GM18520 (cell line): ENCODE measurements around the gene PTPA.
"Not testable (repeated sequence)": the region's sequence is repeated elsewhere in the genome, so short reads cannot be mapped to it uniquely, and the experiment has no call there.

Source experiments
- ATAC-seq: cut with Tn5 transposase; IDR thresholded peaks from one replicate; pipeline ENCODE4 v1.9.1; 2021; ENCODE audit not compliant: unreplicated experiment

Gene PTPA

DNA sequence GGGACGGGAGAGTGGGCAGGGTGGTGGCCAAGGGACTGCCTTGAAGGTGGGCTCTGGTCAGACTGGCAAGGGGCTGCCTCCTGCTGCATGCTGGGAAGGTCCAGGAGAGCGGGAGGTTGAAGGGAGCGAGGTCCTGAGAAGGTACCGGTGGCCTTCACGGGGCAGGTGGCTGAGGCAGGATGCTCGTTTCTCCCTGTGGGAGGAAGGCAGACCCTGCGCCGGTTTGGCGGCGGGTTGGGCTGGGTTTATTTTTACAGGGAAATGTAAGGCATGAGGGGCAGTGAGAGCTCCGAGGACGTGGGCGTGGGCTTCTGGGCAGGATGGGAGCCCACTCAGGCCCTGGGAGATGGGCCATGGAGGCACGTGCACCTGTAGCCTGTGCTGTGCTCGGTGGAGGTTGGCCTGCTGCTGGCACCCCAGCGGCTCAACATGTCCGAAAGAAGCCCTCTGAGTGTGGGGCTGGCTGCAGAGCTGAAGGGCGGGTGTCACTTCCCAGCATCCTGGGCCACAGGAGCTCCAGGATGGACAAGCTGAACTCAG, 39.5 kb downstream of the PTPA start:
- no peak for ATAC-seq

DNA sequence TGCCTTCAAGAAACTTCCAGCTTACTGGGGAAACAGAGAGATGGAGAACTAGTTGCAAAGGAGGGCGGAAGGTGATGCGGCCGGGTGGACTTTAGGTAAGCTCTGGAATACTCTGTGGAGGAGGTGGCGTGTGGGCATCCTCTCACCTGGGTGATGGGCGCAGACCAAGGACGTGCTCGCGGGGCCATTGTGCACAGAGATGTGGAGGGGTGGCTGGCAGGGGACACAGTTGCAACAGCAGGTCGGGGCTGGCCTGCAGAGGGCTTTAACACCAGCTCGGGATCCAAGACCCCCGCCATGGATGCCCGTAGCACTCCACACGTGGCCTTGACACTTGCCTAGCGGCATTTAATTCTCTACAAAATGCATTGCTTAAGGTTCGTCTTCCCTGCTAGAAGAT, 40.3 kb downstream of the PTPA start:
- no peak for ATAC-seq

DNA sequence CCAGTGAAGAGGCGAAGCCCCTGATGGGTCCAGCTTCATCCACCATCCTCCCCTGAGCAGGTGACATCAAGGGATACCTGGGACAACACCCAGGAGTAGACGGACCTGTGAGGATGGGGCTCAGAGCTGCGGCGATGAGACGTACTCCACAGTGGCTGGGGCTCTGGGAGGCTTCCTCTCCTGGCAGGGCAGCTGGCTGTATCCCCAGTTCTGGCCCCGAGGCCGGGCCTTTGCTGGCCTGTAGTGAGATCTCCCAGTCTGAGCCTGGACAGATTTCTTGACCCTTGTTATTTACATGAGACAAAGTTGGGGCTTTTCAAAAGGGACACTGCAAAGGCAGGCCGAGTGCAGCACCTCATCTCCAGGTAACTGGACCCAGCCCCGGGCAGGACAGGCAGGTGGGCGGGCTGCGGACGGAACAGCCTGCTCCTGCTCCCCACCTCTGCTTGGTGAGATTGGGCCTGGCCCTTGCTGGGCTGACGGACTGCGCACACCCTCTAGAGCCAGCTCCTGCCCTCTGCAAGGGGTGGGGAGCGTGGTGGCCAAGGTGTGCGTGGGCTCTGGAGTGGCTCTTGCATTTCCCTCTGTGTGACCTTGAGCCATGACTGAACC, 43.8 kb downstream of the PTPA start:
- no peak for ATAC-seq

DNA sequence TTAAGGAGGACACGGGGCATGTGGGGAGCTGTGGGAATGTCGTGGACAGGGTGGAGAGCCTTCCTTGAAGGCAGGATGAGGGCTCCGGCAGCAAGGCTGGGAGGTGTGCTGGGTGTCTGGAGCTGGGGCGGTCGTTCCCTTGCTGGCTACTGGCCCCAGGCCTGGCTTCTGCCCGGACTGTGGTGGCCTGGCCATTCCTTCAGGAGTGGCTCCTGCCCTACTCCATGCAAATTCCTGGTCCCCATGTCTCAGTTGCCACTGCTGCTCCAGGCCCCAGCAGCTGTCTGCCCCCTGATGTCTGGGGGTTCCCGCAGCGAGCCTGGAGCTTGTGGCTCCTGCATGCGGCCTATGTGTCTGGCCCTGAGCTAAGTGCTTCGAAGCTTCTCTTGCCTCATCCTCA, 44.9 kb downstream of the PTPA start:
- ATAC-seq = no peak

DNA sequence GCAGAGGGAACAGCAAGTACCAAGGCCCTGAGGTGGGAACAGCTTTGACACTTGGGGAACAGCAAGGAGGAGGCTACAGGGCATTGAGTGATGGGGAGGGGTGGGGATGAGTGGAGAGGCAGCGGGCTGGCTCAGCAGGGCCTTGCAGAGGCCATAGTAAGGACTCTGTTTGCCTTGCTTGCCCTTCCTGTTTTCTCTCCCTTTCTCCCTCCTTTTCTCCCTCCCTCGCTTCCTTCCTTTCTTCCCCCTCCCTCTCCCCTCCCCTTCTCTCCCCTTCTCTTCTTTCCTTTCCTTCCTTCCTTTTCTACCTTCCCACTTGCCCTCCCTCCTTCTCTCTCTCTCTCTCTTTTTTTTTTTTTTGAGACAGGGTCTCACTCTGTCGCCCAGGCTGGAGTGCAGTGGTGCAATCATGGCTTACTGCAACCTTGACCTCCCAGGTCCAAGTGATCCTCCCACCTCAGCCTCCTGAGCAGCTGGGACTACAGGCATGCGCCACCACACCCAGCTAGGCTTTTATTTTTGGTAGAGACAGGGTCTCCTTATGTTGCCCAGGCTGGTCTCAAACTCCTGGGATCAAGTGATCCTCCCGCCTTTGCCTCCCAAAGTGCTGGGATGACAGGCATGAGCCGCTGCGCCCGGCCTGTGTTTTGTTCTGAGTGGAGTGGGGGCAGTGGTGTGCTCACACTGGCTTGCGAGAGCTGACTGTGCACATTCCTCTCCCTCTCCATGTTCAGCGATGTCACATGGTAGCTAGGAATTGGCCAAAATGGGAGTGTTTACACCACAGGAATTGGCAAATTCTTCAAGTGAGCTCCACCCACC, 49.7 kb downstream of the PTPA start:
- ATAC-seq = no peak

DNA sequence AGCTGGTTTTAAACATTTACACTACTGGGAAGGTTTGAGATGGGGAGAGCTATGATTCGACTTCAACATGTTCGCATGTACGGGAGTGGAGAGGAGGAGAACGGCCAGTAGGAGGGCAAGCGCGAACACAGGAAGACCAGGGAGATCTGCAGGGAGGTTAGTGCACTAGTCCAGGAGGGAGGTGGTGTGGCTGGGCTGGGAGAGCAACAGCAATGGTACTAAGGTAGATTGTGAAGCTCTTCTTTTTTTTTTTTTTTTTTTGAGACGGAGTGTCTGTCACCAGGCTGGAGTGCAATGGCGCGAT, 50.3 kb downstream of the PTPA start:
- no peak for ATAC-seq

DNA sequence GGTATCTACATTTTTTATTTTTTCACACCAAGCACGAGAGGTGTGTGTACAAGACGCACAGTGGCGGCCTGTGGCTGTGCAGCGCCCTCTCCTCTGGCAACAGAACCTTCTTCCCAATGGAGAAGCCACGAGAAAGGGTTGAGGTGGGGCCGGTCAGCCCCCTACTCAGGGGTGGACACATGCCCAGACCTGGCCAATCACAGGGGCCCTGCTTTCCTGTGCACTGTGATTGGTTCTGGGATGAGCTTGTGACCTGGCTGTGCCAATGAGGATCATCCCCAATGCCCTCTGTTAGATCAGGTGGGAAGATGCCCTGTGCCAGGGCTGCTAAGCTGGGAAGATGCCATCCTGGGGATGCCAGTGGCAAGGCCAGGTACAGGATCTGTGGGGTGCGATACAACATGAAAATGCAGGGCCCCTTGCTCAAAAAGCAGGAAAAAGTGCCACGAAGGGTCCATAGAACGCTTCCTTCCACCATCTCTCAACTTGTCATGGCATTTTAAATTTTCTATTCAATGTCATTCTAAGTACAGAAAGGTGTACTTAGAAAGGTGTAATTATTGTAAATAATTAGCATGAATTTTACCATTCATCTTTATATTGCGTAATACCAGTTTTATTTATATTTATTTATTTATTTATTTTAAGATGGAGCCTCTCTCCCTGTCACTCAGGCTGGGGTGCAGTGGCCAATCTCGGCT, 51.4 kb downstream of the PTPA start:
- ATAC-seq = no peak

DNA sequence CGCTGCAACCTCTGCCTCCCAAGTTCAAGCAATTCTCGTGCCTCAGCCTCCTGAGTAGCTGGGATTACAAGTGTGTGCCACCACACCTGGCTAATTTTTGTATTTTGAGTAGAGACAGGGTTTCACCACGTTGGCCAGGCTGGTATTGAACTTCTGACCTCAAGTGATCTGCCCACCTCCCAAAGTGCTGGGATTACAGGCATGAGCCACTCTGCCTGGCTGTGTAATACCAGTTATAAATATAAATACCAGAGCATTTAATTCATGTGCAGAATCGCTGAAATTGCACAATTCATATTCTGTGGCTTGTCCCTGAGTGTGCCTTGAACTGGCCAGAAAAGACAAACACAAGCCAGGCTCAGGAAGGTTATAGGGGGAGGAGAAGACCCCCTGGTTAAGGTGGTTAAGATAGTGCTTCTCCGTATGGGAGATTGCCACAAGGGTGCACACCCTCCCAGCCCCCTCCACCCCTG, 52.0 kb downstream of the PTPA start:
- not testable (repeated sequence) for ATAC-seq

DNA sequence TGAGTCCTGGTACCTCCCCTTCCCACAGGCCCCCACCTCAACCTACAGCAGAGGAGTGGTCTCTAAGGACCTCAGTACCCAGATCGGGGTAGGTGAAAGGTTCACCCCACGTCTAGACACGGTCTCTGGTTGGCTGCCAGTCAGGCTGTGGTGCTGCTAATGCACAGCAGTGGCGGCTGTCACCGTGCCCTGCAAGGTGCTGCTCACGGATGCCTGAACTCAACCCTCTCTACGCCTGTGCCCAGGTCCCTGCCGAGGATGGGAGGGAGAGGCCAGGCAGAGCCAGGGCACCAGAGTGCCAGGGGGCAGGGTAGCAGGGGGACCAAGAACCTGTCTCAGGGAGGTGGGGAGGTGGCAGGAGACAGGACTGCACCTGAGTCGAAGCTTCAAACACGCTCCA, 52.5 kb downstream of the PTPA start:
- ATAC-seq = no peak

DNA sequence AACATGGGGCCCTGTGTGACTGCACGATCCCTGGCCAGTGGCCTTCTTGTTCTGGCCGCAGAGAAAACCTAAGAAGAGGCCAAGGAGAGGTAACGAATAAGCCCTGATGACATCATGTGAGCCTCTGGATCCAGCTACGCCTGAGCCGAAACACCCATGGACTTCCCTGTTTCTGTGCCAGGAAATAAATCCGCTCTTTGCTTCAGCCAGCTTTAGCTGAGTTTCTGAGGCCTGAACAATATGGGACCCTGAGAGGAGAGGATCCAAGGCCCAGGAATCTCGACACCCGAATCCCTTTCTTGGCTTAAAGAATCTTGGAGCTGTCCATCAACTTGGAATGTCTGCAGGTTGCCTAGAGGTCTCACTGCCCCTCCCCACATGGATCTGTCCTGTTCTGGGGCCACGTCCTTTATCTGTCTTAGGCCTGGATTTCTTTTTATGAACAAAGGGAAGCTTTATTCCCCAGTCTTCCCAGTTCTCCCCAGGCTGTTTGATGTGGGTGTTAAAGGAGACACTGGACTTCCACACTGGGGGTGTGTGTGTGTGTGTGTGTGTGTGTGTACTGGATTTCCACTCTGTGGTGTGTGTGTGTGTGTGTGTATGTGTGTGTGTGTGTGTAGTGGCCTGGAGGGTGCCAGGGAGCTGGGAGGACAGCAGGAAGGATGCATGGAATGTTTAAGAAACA, 53.2 kb downstream of the PTPA start:
- no peak for ATAC-seq

DNA sequence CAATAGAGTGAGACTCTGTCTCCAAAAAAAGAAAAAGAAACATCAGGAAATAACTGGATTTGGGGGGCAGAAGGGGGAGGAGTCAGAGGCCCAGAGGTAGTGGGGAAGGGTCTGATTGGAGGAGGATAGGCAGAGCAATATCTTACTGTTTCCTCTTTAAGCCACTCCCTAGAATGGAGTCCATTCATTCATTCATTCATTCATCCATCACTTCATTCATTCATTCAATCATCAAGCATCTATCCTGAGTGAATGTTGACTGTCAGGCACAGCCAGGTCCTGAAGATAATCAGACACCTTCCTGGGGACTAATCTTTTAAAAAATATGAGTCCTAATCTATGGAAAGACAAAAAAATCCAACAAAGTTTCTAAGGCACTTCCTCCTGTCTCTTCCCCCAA, 54.0 kb downstream of the PTPA start:
- no peak for ATAC-seq

DNA sequence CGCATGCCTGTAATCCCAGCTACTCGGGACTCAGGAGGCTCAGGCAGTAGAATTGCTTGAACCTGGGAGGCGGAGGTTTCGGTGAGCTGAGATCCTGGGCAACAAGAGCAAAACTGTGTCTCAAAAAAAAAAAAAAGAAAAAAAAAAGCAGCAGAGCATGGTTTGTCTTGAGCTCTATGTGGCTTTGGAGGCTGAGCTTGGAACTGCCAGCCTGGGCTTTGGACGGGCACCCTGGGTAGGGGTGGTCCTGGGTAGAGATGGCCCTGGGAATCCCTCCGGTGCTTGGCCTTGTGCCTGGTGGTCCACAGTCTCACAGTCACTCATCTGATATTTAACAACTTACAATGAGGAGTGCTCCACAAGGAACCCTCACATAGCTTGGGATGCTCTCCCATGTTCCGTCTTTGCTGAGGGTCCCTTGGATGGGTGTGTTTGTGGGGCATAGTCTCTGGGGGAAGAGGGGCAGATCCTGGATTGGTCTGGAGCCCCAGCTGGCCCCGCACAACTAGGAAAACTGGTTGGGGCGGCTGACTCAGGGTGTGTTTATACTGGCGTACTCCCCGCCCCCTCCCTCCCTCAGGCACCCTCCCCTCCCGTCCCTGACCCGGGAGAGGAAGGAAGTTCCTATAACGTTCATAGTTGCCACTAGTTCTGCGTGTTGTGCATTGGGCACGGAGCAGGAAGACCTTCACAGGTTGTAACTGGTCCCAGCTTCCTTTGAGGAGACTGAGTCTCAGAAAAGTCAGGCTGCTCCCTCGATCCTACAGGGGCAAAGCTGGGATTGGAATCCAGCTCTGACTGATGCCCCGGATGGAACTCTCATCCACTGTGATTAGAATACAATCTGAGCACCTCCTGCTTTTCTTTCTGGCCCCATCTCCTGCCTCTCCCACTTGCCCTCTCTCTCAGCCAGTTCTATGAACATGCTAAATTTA, 55.7 kb downstream of the PTPA start:
- no peak for ATAC-seq

DNA sequence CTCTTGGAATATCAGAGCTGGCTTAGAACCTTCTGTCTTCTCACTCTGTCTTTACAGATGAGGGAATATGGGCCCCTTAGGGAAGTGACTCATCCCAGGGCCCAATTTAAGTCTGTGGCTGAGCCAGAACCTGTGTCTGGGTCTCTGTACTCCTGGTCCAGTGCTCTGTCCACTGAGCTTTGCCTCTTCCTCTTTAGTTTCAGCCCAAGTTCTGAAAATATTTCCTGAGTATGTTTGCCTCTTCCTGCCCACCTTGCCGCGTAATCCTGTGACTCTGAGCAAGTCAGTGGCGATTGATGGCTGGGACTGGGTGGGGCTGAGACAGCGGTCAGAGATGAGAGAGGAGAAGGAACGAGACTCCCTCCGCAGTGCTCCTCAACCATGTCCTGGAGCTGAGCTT, 59.0 kb downstream of the PTPA start:
- ATAC-seq = no peak

DNA sequence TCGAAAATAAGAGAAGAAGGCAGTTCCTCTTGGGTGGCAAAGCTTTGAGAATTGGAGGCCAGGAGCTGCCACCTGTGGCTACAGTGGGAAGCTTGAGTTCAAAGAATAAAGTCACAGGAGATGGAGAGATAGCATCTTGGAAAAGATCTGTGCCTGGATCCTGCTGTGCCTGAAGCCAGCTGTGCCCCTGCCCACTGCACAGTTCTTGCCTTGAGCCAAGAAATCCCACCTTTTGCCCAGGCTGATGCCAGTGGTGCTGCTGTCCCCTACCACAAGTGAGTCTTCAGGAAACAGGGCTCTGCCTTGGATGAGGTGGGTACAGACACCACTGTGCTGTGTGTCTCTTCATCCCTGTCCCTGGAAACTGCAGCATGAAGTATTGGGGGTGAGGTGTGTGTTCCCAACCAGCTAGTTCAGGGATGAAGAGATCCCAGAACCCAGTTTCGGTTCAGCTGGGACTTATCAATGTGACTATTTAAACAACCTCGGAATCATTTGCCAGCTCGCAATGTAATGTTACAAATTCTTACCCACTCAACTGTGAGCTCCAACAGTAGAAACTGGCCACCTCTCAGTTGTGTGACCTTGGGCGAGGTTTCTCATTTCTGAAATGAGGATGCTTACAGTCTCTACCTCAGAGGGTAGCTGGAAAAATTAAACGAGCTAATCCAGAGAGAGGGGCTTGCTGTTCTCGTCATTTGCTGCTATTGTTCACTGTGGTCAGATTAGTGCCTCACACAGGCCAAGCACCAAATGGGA, 61.0 kb downstream of the PTPA start:
- no peak for ATAC-seq

DNA sequence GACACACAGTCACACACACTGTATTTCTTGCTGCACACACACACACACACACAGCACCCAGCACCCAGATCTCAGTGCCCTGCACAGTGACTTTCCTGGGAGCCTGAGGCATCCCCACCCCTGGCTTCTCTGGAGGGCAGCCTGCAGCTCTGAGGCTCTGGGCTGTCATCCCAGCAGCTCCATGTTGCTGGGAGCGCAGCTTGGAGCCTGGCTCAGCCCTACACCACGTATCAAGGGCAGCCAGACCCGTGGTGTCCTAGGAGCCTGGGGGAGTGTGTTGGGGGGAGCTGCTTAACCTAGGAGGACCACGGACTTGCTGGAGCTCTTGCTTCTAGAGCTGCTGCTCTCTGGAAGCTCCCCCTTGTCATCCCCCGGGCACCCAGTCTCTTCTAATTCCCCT, 61.6 kb downstream of the PTPA start:
- ATAC-seq = no peak

DNA sequence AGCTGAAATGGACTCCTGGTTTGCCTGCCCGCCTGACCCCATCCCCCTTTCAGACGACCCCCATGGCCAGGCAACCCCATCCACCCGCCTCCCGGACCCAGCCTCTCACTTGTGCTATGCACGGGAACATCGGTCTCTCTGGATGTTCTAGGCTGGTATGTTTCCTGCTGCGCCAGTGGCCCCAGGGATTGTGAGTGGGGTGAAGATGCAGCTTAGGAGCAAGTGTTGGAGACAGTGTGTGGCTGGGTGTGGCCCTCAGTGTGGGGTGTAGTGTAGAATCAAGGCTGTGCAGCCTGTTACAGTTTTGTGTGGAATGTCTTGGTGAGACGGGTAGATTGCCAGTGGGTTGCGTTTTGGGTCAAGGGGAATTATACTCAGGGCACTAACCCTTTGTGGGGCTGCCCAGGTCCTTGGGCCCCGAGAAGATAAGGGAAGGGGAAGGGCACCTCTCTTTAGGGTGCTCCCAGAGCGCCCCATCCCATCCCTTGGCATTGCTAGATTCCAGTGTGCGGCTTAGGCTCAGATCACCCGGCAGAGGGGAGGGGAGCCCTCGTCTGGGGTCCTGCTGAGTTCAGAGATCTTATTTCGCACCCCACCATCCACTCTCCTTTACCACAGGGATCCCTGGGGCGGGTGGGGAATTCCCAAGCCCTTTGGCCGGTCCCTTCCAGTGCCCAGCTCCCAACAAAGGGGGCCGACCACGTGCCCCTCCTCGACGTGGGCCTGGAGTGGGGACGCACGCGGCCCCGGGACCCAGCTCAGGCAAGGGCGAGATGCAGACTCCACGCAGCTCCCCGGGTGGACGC, 62.3 kb downstream of the PTPA start:
- ATAC-seq = no peak

DNA sequence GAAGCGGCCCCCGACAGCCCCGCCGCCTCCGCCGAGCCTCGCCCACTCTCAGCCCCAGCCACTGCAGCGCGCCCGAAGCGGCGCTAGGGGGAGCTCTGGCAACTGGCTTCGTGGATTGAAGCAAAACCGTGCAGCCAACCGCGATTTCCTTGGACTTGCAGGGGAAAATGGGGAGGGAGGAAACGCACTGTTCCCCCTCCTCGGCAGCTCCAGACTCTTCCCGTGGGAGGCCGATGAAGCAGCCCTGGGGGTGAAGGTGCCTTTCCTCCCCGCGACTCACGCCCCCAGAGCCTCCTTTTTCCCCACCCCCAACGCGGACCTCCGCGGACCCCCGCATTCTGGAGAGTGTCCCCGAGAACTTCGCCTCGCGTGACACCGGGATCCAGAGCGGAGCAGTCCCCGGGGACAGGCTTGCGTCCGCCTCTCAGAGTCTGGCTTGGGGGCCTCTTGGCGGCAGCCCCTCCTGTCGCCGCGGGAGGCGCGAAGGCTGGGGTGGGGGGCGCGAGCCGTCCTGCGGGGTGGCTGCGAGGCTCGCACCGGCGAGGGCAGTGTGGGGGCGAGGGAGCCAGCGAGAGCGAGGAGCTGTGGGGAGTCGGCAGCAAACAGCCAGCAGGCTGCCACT, 63.0 kb downstream of the PTPA start:
- no peak for ATAC-seq
